Measurements from ENCODE around the gene PROSER3.

PROSER3 gene

DNA sequence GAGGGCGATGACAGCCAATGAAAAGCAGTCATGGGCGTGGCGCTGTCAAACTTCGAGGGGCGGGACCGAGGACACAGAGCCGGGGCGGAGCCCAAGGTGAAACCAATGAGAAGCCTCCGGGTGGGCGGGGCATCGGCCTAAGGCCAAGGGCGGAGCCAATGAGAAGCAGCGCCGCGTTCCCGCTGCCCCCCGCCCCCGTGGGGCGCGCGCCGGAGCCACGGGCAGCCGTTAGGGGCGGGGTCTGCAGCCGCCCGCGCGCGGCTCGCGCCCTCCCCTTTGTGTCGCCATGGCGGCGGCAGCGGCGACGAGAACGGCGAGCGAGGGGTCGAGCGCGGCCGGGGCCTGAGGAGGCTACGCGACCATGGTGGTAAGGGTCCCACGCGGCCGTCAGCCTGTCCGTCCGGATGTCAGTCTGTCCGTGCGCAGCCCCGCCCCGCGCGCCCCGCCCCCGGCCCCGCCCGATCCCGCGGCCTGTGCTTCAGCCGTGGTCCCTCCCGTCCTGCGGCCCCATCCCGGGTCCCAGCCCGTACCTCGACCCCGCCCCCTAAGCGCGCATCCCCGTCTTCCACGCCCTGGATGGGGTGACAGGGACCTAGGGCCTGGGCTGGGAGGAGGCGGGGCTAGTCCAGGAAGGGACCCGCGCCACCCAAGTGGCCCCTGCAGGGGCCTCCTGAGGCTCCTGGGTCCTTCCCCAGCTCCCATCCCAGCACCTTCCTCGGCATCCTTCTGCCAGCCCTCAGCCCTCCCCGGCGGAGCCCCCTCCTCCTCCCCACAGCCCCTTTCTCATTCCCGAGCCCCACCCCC is 17.5 kb downstream of the PROSER3 start, which contains the start of gene ARHGAP33:
Gene ARHGAP33, plus strand, starts transcription at position 267 of the 804 bp plus-strand sequence. Its CDS starts 95 bp downstream, at position 362.
- in situ Hi-C loops (cut with HindIII; ENCODE audit: low sequenced_read_pairs), result no loop called here

DNA sequence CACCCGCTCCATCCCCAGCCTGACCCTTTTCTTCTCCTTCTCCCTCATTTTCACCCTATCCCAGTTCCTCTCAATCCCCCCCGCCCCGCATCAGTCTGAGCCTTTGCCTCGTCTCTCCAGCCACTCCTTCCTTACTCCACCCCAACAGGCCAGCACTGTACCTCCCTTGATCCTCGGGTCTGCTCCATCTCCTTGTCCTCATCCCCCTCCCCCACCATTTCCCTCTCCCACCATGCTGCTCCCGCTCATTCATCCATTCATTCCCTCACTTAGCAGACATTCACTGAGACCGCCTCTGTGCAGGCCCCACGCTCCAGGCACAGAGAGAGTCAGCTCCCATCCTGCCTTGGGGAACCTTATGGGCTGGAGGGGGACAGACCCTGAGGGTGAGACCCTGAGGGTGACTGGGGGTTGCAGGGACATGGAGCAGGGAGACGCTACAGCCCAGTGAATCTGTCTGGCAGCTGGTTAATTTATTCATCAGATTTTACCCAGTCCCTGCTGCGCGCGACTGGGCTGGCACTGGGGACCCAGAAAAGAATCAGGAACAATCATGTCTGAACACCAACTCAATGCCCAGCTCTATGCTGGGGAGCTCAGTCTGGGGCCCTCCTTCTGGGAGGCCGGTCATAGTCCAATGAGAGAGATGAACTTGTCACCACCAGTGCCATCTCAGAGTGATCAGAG is 18.3 kb downstream of the PROSER3 start:
- in situ Hi-C loops (cut with HindIII; ENCODE audit: low sequenced_read_pairs), result no loop called here

DNA sequence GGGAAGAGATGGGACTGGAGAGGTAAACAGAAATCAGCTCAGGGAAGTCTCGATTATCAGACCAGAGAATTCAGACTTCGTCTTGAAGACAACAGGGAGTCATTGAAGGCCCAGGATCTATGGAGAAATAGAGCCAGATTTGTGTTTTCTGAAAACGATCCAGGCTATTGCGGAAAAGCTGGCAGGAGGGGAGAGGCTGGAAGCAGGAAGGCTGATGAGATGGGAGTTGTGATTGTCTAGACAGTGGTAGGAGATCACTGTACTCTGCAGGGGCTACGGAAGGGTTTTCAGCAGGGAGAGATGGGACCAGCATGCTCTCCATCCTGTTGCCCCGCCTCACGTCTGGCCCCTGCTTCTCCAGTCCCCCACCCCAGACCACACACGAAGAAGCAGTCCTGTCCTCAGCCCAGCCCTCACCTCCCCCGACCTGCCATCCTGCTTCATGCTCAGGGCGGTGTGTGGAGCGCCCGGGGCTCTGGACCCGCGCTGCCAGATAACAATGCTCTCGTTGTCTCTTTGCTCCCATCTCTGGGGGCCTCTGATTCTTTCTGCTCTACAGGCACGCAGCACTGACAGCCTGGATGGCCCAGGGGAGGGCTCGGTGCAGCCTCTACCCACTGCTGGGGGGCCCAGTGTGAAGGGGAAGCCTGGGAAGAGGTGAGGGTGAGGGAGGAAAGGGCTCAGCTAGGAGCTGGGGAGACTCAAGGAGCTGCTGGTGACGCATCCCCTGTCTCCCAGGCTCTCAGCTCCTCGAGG is 19.3 kb downstream of the PROSER3 start:
- in situ Hi-C loops (cut with HindIII; ENCODE audit: low sequenced_read_pairs), result no loop called here

DNA sequence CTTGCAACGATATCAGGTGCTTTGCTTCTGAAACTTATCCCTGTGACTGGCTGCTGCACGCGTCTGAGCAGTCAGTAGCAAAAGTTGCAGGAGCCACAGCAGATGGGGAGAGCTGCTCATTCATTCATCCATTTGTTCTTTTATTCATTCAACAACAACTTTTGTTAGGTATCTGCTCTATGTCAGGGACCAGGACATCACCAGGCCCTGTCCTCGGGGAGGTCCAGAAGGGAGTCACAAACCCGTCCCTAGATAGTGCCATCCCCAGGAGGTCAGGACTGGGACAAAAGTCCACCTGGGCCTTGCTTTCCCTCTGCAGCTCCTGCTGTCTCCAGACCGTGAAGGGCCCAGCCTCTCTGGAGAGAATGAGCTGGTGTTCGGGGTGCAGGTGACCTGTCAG is 20.0 kb downstream of the PROSER3 start:
- in situ Hi-C loops (cut with HindIII; ENCODE audit: low sequenced_read_pairs), result no loop called here

DNA sequence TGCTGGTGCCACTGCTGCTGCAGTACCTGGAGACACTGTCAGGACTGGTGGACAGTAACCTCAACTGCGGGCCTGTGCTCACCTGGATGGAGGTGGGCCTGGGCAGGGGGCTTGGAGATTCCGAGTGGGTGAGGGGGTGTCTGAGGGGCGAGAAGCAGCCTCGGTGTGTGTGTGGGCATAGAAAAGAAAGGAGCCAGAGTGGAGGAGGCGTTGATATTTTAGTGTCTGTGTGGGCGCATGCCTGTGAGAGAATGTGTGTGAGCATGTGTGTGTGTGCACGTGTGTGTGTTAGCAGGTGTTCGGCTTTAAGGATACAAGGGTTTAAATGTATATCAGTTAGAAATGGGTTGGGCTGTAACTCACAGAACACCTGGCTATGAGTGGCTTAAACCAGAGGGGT is 21.1 kb downstream of the PROSER3 start:
- in situ Hi-C loops (cut with HindIII; ENCODE audit: low sequenced_read_pairs), result no loop called here

DNA sequence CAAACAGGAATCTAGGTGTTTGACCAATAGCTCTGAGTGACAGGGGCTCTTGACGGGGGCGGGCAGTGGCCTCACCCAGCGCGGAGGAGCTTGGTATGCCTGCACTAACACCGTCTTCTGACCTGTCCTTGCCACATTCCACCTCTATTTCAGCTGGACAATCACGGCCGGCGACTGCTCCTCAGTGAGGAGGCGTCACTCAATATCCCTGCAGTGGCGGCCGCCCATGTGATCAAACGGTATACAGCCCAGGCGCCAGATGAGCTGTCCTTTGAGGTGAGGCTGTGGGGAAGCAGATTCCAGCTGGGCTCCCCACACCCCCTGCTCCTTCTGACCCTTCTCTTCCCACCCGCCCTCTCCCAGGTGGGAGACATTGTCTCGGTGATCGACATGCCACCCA is 22.1 kb downstream of the PROSER3 start:
- in situ Hi-C loops (cut with HindIII; ENCODE audit: low sequenced_read_pairs), result no loop called here

DNA sequence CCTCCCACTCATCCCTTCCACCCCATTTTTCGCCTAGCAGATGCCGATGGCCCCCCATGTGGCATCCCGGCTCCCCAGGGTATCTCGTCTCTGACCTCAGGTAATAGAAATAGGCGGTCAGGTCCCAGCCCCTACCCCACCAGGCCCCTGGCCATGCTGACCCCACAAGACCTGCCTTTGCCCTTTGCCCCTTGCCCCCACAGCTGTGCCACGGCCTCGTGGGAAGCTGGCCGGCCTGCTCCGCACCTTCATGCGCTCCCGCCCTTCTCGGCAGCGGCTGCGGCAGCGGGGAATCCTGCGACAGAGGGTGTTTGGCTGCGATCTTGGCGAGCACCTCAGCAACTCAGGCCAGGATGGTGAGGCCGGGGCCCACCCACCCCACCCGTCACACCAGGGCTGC is 22.7 kb downstream of the PROSER3 start:
- in situ Hi-C loops (cut with HindIII; ENCODE audit: low sequenced_read_pairs), result no loop called here

DNA sequence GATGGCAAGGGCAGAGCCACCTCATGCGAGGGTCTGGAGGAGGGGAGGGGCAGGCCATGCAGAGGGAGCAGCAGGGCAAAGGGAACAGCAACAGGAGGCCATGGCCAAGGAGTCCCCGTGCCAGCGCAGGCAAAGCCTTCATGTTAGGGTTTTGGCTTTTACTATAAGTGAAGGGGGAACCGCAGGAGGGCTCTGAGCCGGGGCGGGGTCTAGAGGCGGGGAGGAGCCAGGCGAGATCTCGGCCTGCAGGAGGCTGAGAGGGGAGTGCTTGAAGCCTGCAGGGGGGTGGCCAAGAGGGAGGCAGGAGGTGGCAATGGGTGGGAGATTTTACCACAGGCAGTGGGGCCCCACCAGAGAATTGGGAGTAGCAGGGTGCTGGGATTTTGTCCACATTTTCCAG is 23.7 kb downstream of the PROSER3 start:
- in situ Hi-C loops (cut with HindIII; ENCODE audit: low sequenced_read_pairs), result no loop called here

DNA sequence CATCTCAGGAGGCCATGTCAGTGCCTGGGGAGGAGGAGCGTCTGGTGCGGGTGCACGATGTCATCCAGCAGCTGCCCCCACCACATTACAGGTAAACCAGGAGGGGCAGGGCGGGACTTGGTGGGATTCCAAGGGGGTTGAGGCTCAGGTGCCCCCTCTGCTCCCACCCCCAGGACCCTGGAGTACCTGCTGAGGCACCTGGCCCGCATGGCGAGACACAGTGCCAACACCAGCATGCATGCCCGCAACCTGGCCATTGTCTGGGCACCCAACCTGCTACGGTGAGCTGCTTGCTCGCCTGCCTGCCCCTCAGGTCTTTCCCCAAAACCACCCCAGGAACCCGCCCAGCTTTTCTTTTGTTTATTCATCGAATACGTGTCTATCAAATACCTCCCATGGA is 24.6 kb downstream of the PROSER3 start:
- in situ Hi-C loops (cut with HindIII; ENCODE audit: low sequenced_read_pairs), result no loop called here

DNA sequence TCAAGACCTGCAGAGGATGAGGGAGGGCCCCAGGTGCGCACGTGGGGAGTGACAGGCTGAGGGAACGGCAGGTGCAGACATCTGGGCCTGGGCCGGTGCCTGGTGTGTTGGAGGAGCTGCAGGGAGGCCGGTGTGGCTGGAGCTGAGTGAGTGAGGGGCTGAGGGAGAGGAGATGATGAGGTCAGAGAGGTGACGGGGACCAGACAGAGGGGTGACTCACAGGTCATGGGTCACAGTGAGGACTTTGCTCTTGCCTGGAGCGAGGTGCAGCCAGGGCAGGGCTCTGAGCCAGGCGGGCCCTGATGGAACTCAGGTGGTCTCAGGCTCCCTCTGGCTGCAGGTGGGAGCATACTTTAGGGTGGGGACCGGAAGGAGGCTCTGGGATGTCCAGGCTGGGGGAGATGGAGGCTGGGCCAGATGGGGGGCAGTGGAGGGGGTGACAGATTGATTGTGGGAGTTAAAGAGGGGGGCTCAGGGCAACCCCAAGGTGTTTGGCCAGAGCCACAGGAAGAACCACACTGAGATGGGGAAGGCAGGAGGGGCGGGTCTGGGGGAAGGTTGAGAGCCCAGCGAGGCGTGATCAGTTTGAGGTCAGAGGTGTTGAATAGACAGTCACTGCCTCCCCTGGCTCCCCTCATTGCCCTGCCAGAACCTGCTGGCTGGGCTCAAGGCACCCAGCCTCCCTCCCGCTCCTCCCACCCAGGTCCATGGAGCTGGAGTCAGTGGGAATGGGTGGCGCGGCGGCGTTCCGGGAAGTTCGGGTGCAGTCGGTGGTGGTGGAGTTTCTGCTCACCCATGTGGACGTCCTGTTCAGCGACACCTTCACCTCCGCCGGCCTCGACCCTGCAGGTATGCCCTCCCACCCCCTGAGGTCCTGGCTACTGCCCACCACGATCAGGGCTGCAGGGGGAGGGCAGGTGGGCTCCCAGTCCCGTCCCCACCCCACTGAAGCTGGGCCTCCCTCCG is 25.8 kb downstream of the PROSER3 start:
- in situ Hi-C loops (cut with HindIII; ENCODE audit: low sequenced_read_pairs), result no loop called here

DNA sequence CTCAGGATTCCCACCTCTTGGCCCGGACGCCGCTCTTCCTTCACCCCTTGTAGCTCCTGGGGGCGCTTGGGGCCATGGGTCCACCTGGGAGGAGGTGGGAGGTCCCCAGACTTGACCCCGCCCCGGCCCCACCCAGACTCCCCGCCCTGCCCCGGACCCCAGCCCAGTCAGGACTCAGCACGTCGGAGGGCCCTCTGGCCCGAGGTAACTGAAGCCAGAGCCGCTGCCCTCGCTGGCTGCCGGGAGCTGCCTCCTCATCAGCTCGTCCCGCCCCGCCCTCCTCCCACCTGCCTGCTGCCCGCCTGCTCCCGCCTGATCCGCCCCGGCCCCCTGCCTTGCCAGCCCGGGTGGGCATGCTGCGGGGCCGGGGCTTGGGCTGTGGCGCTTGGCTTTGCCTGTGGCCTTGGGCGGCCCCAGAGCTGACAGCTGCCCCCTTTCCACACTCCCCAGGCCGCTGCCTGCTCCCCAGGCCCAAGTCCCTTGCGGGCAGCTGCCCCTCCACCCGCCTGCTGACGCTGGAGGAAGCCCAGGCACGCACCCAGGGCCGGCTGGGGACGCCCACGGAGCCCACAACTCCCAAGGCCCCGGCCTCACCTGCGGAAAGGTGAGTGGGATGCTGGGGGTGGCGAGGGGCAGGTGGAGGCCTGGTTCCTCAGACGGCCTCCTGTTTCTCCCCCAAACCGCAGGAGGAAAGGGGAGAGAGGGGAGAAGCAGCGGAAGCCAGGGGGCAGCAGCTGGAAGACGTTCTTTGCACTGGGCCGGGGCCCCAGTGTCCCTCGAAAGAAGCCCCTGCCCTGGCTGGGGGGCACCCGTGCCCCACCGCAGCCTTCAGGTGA is 26.7 kb downstream of the PROSER3 start:
- in situ Hi-C loops (cut with HindIII; ENCODE audit: low sequenced_read_pairs), result no loop called here

DNA sequence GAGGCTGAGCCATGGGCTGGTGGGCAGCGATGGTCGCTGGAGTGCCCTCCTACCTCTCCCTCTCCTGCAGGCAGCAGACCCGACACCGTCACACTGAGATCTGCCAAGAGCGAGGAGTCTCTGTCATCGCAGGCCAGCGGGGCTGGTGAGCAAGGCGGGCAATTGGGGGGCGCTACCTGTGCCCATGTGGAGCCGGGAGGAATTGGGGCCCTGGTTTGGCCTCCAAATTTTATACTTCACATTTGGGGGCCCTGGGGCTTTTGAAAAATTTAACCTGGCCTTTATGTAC is 27.3 kb downstream of the PROSER3 start:
- in situ Hi-C loops (cut with HindIII; ENCODE audit: low sequenced_read_pairs), result no loop called here

DNA sequence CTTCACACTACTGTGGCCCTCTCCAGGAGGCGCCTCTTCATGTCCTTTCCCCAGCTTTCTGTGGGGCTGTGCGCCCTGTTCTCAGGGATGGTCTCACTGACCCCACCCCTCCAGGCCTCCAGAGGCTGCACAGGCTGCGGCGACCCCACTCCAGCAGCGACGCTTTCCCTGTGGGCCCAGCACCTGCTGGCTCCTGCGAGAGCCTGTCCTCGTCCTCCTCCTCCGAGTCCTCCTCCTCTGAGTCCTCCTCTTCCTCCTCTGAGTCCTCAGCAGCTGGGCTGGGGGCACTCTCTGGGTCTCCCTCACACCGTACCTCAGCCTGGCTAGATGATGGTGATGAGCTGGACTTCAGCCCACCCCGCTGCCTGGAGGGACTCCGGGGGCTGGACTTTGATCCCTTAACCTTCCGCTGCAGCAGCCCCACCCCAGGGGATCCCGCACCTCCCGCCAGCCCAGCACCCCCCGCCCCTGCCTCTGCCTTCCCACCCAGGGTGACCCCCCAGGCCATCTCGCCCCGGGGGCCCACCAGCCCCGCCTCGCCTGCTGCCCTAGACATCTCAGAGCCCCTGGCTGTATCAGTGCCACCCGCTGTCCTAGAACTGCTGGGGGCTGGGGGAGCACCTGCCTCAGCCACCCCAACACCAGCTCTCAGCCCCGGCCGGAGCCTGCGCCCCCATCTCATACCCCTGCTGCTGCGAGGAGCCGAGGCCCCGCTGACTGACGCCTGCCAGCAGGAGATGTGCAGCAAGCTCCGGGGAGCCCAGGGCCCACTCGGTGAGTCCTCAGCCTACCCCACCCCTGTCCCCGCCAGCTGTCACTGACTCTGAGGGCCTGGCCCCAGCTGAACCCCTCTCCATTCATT is 28.6 kb downstream of the PROSER3 start:
- in situ Hi-C loops (cut with HindIII; ENCODE audit: low sequenced_read_pairs), result no loop called here

DNA sequence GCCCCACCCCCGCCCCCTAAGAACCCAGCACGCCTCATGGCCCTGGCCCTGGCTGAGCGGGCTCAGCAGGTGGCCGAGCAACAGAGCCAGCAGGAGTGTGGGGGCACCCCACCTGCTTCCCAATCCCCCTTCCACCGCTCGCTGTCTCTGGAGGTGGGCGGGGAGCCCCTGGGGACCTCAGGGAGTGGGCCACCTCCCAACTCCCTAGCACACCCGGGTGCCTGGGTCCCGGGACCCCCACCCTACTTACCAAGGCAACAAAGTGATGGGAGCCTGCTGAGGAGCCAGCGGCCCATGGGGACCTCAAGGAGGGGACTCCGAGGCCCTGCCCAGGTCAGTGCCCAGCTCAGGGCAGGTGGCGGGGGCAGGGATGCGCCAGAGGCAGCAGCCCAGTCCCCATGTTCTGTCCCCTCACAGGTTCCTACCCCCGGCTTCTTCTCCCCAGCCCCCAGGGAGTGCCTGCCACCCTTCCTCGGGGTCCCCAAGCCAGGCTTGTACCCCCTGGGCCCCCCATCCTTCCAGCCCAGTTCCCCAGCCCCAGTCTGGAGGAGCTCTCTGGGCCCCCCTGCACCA is 29.3 kb downstream of the PROSER3 start:
- in situ Hi-C loops (cut with HindIII; ENCODE audit: low sequenced_read_pairs), result no loop called here

DNA sequence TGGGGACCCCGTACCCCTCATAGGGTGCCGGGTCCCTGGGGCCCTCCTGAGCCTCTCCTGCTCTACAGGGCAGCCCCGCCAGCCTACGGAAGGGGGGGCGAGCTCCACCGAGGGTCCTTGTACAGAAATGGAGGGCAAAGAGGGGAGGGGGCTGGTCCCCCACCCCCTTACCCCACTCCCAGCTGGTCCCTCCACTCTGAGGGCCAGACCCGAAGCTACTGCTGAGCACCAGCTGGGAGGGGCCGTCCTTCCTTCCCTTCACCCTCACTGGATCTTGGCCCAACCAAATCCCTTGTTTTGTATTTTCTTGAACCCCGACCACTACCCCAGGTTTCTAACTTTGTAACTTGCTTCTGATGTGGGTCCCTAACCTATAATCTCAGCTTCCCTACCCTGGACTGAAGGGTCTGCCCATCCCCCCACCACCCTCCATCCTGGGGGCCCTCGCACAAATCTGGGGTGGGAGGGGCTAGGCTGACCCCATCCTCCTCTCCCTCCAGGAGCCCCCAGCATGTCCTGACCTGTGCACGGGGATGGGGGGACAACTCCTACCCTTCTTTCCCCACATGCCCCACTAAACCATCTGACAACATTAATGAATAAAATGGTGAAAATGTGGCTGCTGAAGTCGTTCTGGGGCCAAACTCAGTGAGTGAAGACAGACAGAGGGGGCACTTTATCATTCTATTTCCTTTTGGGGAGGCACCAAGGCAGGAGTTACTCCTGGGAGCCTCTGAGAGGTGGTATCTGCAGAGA is 30.4 kb downstream of the PROSER3 start:
- in situ Hi-C loops (cut with HindIII; ENCODE audit: low sequenced_read_pairs), result no loop called here

DNA sequence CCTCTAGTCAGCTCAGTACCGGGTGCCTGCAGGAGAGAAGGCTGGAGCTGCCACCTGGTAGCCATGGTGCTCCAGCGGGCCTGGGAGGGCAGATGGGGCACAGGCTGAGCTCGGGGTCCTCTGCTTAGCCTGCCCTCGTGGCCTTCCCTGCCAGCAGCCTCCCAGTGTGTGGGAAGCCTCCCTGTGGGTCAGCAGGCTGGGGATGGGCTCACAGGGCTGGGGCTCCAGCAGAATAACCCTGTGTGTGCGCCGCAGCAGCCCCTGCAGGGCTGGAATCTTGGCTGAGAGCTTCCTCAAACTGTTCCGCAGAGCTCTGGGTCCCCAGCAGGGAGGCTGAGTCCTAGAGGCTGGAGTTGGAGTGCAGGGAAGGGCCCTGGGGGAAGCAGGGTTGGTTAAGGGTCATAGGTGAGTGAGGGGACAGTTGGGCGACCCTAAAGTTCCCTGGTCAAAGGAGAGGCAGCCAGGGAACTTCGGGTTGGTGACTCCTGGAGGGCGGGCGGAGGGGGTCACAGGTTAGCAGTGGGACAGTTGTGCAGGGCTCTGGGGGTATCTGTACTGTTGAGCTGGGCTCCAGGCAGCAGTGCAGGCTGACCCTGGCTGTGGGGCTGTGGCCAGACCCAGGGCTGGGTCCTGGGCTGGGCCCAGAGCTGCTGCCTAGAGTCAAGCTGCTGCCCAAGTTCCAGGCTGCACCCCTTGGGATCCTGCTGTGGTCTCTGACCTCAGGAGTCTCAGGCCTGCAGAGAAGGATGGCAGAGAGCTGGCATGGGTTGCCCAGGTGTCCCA is 31.4 kb downstream of the PROSER3 start:
- in situ Hi-C loops (cut with HindIII; ENCODE audit: low sequenced_read_pairs), result no loop called here

Measured in DLD1 (cell line).